GOT3 (cell line): ENCODE data around the gene PLCH1.

ENCODE experiments used
- DNase-seq: peaks from one replicate; lab custom pipeline; 2025; ENCODE audit warnings: mixed read lengths; lab: John Stamatoyannopoulos, UW

PLCH1 gene

GRCh38 chr3:155377847-155378246 lies 367.0 kb downstream of the PLCH1 start:
- DNase-seq = no peak

- no peak for DNase-seq
Measured at GRCh38 chr3:155377071-155377470, 367.8 kb downstream of the PLCH1 start.

DNA sequence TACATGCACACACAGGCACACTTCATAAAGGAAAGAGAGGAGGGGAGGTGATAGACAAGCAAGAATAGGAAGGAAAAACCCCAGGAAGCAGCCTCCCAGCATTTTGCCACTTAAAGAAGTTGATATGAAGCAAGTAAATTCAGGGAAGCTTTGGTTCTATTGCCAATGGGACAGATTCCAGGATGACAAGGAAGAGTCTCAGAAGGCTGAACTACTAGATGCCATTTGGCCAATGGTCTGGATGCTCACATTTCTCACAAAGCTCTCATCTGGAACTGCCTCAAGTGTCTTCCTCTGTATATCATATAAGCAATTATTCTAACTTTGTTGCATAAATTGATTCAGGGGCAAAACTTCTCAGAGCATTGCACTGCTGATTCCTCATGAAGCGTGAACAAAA lies 372.6 kb downstream of the PLCH1 start:
- DNase-seq = no peak

GRCh38 chr3:155370764-155371503 lies 373.9 kb downstream of the PLCH1 start:
- no peak for DNase-seq

GRCh38 chr3:155370198-155370597 lies 374.7 kb downstream of the PLCH1 start:
- no peak for DNase-seq

GRCh38 chr3:155369735-155370134 lies 375.1 kb downstream of the PLCH1 start:
- DNase-seq = no peak

DNA sequence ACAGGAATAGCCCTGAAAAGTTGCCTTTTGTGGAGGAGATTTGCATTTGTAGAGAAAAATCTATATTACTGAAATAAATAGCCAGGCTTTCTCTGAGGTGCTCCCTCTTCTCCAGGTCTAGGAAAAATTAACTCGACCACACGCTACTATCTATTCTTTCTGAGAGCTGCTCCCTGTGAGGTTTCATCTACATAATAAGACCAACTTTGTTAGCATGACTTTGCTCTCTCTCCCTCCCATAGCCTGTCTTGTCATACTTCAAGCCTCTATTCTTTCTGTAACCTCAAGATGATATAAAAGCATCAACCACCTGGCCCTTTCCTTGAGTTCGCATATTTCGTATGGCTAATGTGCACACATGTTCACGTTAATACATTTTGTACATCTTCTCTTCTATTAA lies 375.6 kb downstream of the PLCH1 start:
- DNase-seq = no peak

- no peak for DNase-seq
Measured at GRCh38 chr3:155368786-155369185, 376.1 kb downstream of the PLCH1 start.

DNA sequence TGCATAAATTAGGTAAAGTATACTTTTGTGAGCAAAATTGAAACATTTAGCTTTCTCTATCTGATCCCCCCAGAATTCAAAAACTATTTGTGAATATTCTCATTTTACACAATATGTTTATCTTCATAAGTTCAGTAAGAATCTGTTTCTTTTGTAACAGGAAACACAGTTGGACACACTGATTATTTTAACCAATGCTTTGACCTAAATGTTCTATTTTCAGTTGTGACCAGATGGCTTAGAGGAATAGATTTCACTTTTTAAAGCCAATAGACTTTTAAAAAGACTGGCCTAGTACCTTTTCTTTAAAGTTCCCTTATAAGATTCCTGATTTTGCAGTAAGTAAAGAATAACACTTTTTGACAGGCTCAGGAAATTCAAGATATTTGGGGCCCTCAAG lies 377.4 kb downstream of the PLCH1 start:
- no peak for DNase-seq

DNA sequence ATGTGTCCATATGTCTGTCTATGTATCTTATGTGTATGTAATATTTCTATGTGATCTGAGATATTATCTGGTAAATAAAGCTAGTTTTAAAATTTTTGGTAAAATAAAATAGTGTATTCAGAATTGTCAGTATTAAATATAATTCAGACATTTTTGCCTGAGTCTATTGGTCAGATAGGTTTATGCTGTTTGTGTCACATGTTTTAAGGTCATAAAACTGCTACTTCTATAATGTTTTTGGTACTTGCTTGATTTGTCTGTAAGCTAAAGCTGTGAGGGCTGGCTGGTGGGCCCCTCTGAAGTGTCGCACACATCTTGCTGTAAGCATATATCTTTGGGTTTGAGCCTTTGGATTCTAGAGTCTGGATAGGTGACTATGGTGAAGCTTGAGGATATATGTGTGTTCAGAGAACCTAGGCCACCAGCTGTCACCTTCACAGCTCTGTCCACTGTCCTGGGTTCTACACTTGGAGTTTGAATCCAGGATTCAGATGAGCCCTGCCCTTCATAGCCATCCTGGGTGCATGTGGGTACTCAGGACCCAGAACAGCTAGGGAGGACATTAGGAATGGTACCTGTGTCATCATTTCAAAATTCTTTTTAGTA lies 379.6 kb downstream of the PLCH1 start:
- no peak for DNase-seq

- no peak for DNase-seq
Measured at GRCh38 chr3:155364492-155364891, 380.4 kb downstream of the PLCH1 start.

- no peak for DNase-seq
Measured at GRCh38 chr3:155363690-155364070, 381.2 kb downstream of the PLCH1 start.

DNA sequence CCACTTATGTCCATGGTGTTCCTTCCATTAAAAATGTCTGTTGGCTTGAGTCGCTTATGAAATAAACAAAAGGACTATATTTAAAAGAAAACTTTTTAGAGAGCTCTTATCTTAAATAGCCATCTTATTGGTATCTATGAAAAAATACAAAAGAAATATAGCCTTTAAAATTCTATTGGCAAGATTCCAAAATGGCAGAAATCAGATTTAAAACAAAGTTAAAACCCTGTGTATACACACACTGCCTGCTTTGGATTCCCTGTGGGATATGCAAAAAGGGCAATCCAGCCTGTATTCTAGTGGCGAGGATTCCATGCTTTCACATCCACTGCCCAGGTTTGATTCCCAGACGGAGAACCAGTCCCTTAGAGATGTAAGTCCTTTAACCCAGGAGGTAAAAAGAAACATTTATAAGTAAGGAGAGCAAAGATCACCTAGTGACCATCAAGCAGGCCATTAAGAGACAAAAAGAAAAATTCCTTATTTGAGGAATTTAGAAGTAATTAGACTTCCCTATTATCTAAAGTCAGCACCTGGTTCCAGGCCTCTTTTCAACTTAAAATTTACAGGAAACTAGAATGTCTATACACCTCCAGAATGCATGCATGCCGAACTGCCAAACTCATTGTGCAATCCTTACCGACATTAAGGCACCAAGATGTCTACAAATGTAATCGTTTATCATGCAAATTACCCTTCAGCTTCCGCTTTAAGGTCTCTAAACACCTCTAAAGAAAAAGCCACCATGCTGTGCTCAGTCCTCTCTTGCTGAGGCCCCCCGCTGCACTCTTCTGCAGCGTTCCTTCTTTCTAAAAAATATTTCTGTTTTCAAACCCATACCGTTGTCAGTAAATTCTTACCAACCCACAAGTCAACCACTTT lies 381.8 kb downstream of the PLCH1 start:
- DNase-seq = no peak

DNA sequence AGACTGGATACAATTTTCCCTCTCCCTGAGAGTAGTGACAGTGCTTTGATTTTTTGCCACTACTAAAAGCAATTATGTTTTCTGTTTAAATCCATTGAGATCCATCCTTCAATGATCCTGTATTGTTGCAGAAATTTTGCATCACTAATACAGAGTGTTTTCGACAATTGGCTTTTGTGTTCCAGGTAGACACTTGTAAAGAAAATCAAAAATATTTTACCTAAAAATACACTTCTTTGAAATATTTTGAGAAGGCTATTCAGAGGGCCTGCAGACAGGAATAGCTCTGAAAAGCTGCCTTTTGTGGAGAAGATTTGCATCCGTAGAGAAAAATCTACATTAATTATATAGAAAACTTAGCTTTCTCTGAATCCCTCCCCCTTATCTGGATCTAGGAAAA lies 384.6 kb downstream of the PLCH1 start:
- DNase-seq = no peak

- no peak for DNase-seq
Measured at GRCh38 chr3:155356594-155357370, 388.1 kb downstream of the PLCH1 start.

GRCh38 chr3:155354658-155355057 lies 390.2 kb downstream of the PLCH1 start:
- DNase-seq = no peak

DNA sequence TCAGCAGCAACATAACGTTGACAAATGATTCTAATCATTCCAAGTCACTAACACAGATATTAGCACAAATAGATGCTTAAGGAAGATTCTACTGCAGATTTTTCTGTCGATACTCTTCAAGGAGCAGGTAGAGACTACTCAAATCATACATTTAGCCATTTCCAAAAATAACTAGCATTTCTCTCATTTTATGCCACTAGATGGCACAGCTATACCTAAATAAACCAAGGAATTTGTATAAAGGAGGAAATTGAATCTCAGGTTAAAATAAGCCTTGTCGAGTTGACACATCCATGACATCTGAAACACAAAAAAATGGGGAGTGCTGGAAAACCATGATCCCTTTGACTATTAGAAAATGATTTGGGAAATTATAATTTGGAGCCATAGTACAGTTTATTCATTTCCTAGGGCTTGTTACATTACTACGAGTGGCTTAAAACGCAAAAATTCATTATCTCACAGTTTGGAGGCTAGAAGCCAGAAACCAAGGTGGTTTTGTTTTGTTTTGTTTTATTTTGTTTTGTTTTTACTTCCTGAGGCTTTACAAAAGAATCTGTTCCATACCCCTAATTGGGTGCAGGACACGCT lies 391.9 kb downstream of the PLCH1 start:
- DNase-seq = no peak

DNA sequence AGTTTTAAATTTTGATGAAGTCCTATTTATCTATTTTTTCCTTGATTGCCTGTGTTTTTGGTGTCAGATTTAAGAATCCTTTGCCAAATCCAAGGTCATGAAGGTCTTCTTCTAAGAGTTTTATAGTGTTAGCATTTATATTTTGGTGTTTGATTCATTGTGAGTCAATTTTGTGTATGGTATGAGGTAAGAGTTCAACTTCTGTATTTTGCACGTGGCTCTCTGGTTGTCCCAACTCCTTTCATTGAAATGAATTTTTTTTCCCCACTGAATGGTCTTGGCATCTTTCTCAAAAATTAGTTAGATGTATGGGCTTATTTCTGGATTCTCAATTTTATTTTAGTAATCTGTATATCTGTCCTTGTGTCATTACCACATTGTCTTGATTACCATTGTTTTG lies 394.3 kb downstream of the PLCH1 start:
- DNase-seq = no peak

DNA sequence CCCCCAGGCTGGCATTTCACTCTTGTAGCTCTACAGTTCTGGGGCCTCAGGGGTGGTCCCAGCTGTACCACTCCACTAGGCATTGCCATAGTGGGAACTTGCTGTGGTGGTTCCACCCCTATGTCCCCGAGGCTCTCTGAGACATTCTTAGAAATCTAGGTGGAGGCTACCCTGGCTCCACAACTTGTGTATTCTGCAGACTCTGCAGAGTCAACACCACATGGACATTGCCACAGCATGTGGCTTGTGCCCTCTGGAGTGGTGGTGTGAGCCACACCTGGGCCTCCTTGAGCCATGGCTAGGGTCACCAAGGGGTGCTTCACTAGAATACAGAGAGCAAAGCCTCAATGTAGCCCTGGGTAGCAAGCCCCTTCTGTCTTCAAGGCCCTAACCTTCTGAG lies 397.0 kb downstream of the PLCH1 start:
- no peak for DNase-seq

GRCh38 chr3:155342344-155342743 lies 402.5 kb downstream of the PLCH1 start:
- DNase-seq = no peak

- no peak for DNase-seq
Measured at GRCh38 chr3:155339052-155339451, 405.8 kb downstream of the PLCH1 start.
